GM18511 (cell line): ENCODE data around the gene CUL1.

Experiments
- ATAC-seq: cut with Tn5 transposase; IDR thresholded peaks from one replicate; pipeline ENCODE4 v1.9.1; 2021; ENCODE audit warnings: mild to moderate bottlenecking, moderate library complexity; ENCODE audit not compliant: unreplicated experiment

CUL1 gene

GRCh38 chr7:148838905-148839304, 140.2 kb downstream of the CUL1 start:
- ATAC-seq: no peak

GRCh38 chr7:148847815-148848734, 149.4 kb downstream of the CUL1 start:
- ATAC-seq: no peak

GRCh38 chr7:148849393-148850098, 150.8 kb downstream of the CUL1 start:
- no peak for ATAC-seq

DNA sequence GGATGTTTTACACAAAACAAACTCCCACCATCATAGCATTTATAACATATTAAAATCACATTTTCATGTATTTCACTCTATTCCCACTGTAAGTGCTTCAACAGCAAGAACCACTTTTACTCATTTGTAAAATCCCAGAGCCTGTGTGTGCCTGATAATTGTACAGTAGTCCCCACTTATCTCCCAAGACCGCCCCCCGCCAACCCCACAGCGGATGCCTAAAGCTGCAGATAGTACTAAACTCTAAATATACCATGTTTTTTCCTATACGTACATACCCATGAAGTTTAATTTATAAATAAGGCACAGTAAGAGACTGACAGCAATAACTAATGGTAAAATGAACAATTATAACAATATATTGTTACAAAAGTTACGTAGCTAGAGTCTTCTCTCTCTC, 151.9 kb downstream of the CUL1 start:
- ATAC-seq: no peak
